ENCODE measurements around the gene TAX1BP3.

Gene TAX1BP3

DNA sequence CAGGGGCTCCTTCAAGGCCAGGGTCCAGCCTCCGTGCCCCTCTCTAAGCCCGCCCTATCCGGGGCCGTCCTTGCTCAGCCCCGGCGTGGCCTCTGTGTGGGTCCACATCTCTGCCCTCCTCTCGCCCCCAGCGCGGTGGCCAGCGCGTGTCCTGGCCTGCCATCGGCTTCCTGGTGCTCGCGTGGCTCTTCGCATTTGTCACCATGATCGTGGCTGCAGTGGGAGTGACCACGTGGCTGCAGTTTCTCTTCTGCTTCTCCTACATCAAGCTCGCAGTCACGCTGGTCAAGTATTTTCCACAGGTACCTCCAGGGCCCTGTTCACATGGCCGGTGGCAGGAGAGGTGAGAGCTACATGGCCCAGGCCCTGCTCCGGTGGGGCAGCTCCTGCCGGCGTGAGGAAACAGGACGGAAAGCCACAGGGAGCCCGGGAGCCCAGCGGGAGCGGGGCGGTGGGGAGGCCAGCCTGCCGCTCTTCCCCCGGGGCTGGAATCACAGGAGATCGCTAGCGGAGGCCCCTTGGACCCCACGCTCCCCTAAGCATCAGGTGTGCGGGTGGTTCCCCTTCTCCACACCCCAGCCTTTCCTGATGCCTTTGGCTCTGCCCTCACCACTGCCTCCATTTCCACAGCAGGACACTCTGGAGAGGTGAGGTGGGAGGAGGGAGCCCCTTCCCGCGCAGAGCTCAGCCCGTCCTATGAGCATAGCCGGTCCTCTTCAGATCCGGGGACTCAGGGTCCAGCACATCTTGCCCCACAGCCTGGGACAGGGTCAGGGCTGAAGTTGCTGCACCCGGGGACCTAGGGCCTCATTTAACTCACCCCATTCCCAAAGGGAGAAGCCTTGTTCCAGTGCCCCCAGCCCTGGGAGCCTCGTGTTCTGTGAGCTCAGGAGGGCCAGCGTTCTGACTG, 10.2 kb downstream of the TAX1BP3 start:
- DNase-seq = no peak

DNA sequence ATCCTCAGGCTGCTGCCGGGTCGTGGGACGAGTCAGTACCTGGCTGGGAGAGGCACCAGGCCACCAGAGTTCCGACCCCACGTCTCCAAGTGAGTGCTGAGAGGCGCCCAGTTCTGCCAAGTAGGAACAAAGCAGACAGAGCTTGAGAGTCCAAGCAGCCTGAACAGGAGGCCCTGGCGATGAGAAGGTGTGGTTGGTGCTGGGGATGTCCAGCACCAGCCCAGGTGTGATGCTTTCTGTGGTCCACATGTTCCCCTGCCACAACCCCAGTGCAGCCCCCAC, 10.8 kb downstream of the TAX1BP3 start:
- no peak for DNase-seq

- DNase-seq = no peak
Observed at GRCh38 chr17:3656755-3657587, 11.4 kb downstream of the TAX1BP3 start.

DNA sequence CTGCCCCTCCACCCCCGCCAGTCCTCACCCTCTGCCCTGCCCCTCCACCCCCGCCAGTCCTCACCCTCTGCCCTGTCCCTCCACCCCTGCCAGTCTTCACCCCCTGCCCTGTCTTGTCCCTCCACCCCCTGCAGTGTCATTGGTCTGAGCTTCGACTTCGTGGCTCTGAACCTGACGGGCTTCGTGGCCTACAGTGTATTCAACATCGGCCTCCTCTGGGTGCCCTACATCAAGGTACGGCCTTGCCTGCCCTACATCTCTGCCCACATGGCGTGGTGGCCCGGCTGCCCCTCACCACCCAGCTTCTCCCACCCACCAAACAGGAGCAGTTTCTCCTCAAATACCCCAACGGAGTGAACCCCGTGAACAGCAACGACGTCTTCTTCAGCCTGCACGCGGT, 12.0 kb downstream of the TAX1BP3 start:
- DNase-seq = no peak

GRCh38 chr17:3655766-3656165, 12.6 kb downstream of the TAX1BP3 start:
- DNase-seq = no peak

GRCh38 chr17:3647769-3648555, 20.4 kb downstream of the TAX1BP3 start:
- no peak for DNase-seq

- no peak for DNase-seq
Observed at GRCh38 chr17:3647251-3647650, 21.1 kb downstream of the TAX1BP3 start.

GRCh38 chr17:3645310-3645709, 23.1 kb downstream of the TAX1BP3 start:
- DNase-seq = no peak

- DNase-seq = no peak
Observed at GRCh38 chr17:3643889-3644349, 24.5 kb downstream of the TAX1BP3 start.

DNA sequence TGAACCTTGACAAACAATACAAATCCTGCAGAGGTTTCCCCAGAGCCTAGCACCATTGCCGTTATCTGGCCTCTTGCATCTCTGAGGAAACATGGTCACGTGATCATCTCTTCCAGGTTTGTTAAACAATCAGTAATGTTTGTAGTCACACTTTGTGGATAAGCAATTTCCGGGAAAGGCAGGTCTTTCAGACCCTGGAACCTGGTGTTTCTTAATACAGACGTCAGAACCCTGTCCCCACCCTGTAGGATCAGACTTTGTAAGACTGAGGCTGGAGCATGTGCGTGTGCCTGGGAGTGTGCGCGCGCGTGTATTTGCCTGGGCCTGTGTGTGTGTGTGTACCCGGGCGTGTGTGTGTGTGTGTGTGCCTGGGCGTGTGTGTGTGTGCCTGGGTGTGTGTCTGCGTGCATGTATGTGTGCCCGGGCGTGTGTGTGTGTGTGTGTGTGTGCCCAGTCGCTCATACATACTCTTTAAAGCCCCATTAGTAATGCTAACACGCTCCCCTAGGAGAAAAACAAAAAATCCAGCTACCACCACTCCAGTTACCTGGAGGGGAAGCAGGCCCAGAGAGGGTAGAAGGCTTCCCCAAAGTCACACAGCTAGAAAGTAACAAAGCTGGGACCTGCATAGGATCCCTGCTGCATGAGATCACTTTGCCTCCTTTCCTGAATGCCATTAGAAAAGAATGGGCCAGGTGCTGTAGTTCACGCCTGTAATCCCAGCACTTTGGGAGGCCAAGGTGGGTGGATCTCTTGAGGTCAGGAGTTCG, 26.5 kb downstream of the TAX1BP3 start:
- no peak for DNase-seq

GRCh38 chr17:3641014-3641413, 27.4 kb downstream of the TAX1BP3 start:
- DNase-seq = no peak

DNA sequence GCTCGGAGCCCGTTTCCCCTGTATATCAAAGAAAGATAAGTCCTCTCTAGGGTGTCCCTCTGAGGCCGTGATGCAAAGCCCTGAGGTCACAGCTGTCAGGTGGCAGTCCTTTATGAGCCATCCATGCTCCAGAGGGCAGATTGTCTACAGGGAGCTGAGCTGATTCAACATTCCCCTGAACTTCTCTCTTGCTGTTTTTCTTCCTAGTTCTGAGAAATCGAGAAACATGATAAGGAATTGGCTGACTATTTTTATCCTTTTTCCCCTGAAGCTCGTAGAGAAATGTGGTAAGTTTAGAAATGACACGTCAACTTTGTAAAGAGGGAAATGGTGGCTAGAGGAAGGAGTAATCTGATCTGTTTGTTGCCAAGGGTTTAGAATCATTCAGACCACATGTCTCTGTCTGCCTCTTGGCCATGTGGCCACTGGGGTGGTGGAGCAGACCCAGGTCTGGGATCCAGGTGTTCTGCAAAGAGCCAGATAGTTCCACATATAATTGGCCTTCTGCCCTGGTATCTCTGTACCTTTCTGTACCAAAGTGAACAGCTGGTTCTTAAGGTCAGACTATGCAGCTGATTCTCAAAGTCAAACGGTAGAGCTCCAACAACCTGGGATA, 28.3 kb downstream of the TAX1BP3 start:
- DNase-seq = no peak

- no peak for DNase-seq
Observed at GRCh38 chr17:3636908-3637373, 31.4 kb downstream of the TAX1BP3 start.

DNA sequence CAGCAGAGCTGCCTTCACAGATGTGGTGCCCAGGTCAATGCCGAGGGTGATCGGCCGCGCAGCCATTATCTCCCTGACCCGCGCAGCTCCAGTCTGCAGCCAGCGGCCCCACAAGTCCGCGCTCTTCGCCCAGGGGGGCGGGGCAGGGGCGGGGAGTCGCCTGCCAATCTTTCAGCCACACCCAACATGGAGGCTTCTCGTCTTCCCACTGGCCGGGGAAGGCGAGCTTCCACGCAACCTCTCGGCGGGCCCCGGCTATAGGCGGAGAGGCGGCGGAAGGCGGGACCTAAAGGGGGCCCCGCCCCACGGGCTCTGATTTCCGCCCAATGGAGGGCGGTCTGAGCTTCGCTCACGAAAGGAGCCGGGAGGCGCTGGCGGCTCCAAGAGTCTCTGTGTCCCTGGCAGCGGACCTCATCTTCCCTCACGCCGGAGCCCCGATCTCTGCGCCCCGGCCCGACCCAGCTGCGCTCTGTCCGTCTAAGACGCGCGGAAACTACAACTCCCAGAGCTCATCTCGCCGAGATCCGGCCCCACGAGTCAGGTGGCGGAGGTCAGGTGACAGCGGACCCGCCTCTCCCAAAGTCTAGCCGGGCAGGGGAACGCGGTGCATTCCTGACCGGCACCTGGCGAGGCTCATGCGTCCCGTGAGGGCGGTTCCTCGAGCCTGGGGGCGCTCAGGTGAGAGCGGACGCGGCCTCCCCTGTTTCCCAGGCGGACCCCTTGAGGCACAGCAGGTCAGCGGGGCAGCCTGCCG, 32.0 kb downstream of the TAX1BP3 start, which contains the start of the genes CTNS and SHPK:
Gene CTNS (plus strand): TSS at position 607 of the 754 bp plus-strand sequence. CDS start 3,447 bp downstream, outside the sequence.
Gene SHPK (minus strand): TSS at position 97 of the 754 bp plus-strand sequence. CDS start 31 bp downstream, at position 66.
- DNase-seq = peak; percentile 92

- DNase-seq = no peak
Observed at GRCh38 chr17:3635474-3636153, 32.8 kb downstream of the TAX1BP3 start.

DNA sequence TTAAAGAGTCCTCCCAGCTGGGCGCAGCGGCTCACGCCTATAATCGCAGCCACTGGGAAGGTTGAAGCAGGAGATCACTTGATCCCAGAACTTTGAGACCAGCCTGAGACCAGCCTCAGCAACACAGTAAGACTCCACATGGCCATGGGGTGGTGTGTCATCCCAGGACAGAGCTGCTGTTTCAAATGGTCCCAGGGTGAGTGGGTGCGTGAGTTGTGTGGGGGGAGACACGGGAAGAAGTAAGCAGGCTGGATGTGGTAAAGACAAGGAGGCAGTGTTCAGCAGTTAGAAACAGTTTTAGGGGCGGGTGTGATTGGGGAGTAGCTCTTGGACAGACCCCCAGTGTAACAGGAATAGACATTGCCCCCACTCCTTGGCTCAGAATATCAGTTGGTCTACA, 36.1 kb downstream of the TAX1BP3 start:
- no peak for DNase-seq

DNA sequence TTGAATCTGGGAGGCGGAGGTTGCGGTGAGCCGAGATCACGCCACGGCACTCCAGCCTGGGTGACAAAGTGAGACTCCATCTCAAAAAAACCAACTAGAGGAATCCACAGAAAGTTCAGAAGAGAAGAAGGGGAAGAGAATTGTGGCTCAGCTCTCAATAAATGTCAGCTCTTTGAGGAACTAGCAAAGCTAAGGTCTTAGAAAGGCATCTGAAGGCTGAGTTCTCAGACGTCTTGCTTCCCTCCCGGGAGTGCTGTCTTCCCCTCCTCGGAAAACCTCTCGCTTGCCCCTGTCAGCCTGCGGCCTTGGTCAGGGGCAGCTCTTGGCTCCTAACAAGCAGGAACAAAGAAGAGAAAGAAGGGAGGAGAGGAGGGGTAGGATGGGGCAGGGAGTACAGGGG, 37.6 kb downstream of the TAX1BP3 start:
- no peak for DNase-seq

- DNase-seq = no peak
Observed at GRCh38 chr17:3627769-3628167, 40.6 kb downstream of the TAX1BP3 start.

- no peak for DNase-seq
Observed at GRCh38 chr17:3626831-3627768, 41.3 kb downstream of the TAX1BP3 start.

All from NCI-H226 (cell line).